Tibial nerve (tissue), 3 donors: ENCODE measurements around the gene TMEFF2.

ENCODE experiments used
- CTCF ChIP-seq, 5 experiments: fragments of 200-600 bp in 3 of 5; fragments of 450-650 bp in 2 of 5; sonication (generic) in 3 of 5; IDR thresholded peaks; one replicate each; pipeline ENCODE4 v1.5.1; 2016 to 2019; ENCODE audit warnings: antibody characterized with exemption in 5 of 5, mild to moderate bottlenecking in 3 of 5, moderate library complexity in 2 of 5
- POLR2A ChIP-seq, 2 donors: fragments of 450-650 bp; IDR thresholded peaks; one replicate each; pipeline ENCODE4 v1.6.1; 2017; ENCODE audit warnings: antibody characterized with exemption in 2 of 2, mild to moderate bottlenecking in 2 of 2, moderate library complexity in 2 of 2

DNA sequence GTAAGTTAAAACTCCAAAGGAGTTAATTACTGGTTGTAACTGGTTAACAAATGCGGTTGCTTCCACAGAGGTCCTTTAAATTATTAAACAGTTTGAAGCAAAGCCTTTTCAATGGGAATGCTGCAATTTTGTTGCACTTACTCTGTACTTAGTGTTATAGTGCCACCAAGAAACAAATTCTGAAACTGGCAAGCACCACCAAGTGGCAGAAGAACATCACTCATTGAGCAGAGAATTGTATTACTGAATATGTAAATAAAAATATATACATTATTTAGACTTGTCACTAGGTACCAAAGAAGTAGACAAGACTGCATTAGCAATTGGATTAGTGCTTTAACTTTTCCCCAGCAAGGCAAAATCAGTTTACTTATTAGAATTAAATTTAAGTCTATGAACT, 2.6 kb upstream of the TMEFF2 start:
- no peak for TF ChIP-seq CTCF (IDR thresholded peaks at IDR 0.05)
- no peak for TF ChIP-seq POLR2A (IDR thresholded peaks at IDR 0.05)
